BJ (cell line): Measurements from ENCODE around the gene SCAPER. TPM values are rescaled to one million over a fixed set of nuclear protein-coding genes. Genes with fewer than 3 reads are reported as not detected.
"Not testable (repeated sequence)": the region's sequence is repeated elsewhere in the genome, so short reads cannot be mapped to it uniquely, and the experiment has no call there.

Experiments
- CTCF ChIA-PET: fragments of 350-600 bp; formaldehyde crosslinking; extraction: SDS; loops from one replicate; lab custom pipeline; 2021; ENCODE audit warnings: antibody characterized with exemption, inconsistent platforms; lab: Yijun Ruan, JAX
- POLR2A ChIA-PET: fragments of 300-600 bp; sonication (Branson Sonifier 250); formaldehyde crosslinking; extraction: SDS; loops from one replicate; lab custom pipeline; 2021; ENCODE audit warnings: antibody characterized with exemption; lab: Charles Lee
- DNase-seq: peaks from one replicate; pipeline ENCODE4 v3.0.0-alpha.2; 2011; ENCODE audit warnings: low read depth
- H3K27me3 ChIP-seq: 2 replicates; pipeline ENCODE4 v1.6.0; 2011; ENCODE audit warnings: low read length; ENCODE audit not compliant: control insufficient read depth, insufficient read depth
- H3K36me3 ChIP-seq: 2 replicates; pipeline ENCODE4 v1.5.1; 2011; ENCODE audit warnings: low read length; ENCODE audit not compliant: control insufficient read depth, insufficient read depth
- H3K4me3 ChIP-seq: 2 replicates; pipeline ENCODE4 v1.5.1; 2011; ENCODE audit warnings: low read depth, mild to moderate bottlenecking, control low read depth, low read length
- polyA plus RNA-seq: library from polyadenylated mRNA; depleted of rRNA; stranded (reverse); fragments of >200 nt; gene quantifications from 2 replicates; pipeline ENCODE4 v1.2.3, GENCODE V29; 2011
- TF ChIP-seq, protein P1 (sequence below): IDR thresholded peaks from 2 replicates; pipeline ENCODE4 v1.5.1; 2011; ENCODE audit warnings: low read depth, mild to moderate bottlenecking, control low read depth, inconsistent platforms, low read length, moderate library complexity; ENCODE audit not compliant: insufficient read depth

Gene SCAPER
- polyA plus RNA-seq, 1 experiment: 2.3 TPM

DNA sequence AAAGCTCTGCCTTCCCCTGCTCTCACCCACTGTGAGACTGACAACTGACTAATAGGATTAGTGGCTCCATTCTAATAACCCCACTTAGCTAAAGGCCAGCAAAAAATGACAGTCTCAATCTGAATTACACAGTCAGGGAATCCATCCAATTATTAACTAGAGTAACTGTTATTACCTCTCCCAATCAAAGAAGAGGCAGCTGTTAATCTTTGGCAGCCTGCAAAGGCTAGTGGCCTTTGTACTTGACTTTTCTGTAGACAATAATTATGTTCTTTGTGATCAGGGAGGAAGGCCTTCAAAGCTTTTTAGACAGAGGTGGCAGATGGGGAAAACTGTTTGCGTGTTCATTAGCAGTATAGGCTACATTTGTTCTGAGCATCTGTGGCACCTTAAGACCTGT is 390.9 kb downstream of the SCAPER start:
- no peak for DNase-seq
- ChIA-PET CTCF (interaction anchor here (0.8 to 1.2 kb wide), 2 partner anchors 18 to 37 kb away, joined by 3 to 4 read pairs; no protein-coding TSS in a partner anchor), POLR2A (no interaction called here)
- no peaks in the 10 kb centered on the region for H3K27me3 ChIP-seq
- TF ChIP-seq, protein P1, sequence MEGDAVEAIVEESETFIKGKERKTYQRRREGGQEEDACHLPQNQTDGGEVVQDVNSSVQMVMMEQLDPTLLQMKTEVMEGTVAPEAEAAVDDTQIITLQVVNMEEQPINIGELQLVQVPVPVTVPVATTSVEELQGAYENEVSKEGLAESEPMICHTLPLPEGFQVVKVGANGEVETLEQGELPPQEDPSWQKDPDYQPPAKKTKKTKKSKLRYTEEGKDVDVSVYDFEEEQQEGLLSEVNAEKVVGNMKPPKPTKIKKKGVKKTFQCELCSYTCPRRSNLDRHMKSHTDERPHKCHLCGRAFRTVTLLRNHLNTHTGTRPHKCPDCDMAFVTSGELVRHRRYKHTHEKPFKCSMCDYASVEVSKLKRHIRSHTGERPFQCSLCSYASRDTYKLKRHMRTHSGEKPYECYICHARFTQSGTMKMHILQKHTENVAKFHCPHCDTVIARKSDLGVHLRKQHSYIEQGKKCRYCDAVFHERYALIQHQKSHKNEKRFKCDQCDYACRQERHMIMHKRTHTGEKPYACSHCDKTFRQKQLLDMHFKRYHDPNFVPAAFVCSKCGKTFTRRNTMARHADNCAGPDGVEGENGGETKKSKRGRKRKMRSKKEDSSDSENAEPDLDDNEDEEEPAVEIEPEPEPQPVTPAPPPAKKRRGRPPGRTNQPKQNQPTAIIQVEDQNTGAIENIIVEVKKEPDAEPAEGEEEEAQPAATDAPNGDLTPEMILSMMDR: no peak
- H3K4me3 ChIP-seq: no peak overlapping the region
- no peaks in the 10 kb centered on the region for H3K36me3 ChIP-seq

DNA sequence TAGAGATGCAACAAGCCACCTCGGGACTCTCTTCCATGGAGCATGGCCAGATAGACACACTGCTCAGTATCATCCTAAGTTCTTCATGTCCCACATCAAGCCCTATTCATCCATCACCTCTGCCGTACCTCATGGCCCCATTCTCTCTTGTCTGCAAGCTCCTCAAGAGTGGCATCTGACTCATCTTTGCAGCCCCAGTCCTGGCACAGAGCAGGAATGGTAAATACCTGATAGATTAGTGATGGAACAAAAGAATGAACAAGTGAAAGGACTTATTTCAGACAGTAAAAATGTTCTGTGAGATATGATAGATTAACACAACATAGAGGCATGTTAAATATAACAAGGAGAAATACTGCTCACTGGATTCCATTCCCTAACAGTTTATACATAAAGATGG is 392.2 kb downstream of the SCAPER start:
- CTCF ChIA-PET: interaction anchor here (1.2 kb wide), 1 partner anchor 17 kb away, joined by 3 read pairs; no protein-coding TSS in a partner anchor
- H3K4me3 ChIP-seq: no peak overlapping the region
- DNase-seq: no peak
- TF ChIP-seq, protein P1: no peak
- no peaks in the 10 kb centered on the region for H3K27me3 ChIP-seq
- H3K36me3 ChIP-seq: no peaks in the 10 kb centered on the region
- POLR2A ChIA-PET: no interaction called here

DNA sequence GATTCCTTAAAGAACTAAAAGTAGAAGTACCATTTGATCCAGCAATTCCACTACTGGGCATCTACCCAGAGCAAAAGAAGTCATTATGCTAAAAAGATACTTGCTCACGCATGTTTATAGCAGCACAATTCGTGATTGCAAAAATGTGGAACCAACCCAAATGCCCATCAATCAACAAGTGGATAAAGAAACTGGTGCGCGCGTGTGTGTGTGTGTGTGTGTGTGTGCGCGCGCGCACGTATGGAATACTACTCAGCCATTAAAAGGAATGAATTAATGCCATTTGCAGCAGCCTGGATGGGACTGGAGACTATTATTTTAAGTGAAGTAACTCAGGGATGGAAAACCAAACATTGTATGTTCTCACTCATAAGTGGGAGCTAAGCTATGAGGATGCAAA is 394.5 kb downstream of the SCAPER start:
- H3K36me3 ChIP-seq, DNase-seq, H3K27me3 ChIP-seq, H3K4me3 ChIP-seq, POLR2A ChIA-PET, CTCF ChIA-PET: not testable (repeated sequence)

DNA sequence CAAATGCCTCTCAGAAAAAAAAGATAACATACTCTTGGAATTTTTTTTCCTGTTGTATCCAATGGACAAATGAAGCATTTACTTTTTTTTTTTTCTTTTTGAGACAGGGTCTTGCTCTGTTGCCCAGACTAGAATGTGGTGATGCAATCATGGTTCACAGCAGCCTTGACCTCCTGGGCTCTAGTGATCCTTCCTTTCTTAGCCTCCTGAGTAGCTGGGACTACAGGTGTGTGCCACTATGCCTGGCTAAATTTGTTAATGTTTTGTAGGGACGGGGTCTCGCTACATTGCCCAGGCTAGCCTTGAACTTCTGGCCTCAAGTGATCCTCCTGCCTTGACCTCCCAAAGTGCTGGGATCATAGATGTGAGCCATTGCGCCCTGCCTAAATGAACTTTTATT is 401.3 kb downstream of the SCAPER start:
- POLR2A ChIA-PET: no interaction called here
- DNase-seq: no peak
- TF ChIP-seq, protein P1: no peak
- Histone ChIP-seq H3K4me3 (no peak overlapping the region), H3K36me3 (no peaks in the 10 kb centered on the region), H3K27me3 (no peaks in the 10 kb centered on the region)
- CTCF ChIA-PET: interaction anchor here (1.0 kb wide), 1 partner anchor 101 kb away, joined by 3 read pairs; no protein-coding TSS in a partner anchor

DNA sequence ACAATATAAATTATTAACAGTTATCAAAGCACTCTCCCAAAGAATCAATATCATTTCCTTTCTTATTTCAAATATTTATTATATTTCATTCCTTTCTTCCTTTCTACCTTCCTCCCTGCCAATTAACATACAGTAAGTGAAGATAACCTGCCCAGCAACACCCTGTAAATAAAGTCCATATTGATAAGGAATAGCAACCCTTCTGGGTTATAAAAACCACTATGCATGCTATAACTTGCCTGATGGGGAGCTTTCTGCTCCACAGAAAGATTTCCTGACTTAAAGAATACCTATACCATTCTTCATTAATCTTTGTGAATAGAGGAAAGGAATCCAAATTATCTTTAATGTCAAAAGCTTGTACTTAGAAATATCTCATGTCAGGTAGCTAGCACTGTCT is 402.0 kb downstream of the SCAPER start:
- DNase-seq: no peak
- ChIA-PET POLR2A (no interaction called here), CTCF (interaction anchor here (1.0 to 1.1 kb wide), 2 partner anchors 15 to 102 kb away, joined by 3 to 4 read pairs; no protein-coding TSS in a partner anchor)
- H3K36me3 ChIP-seq: no peaks in the 10 kb centered on the region
- no peaks in the 10 kb centered on the region for H3K27me3 ChIP-seq
- no peak overlapping the region for H3K4me3 ChIP-seq
- TF ChIP-seq, protein P1: no peak

DNA sequence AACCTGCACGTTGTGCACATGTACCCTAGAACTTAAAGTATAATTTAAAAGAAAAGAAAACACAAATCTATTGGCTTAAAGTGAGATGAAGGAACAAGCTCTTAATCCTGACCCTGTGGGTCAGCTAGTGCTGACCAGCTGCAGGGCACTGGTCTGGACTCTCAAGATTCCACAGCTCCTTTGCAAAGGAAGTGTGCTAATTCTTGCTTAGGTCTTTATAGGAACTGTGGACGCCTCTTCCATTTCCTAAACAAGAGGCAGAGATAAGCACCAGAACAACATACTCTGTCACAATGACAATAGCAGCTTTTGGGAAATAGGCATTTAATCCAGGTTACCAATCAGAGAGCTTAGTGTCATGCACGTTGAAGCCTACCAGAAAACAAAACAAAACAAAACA is 402.5 kb downstream of the SCAPER start:
- Histone ChIP-seq H3K36me3 (no peaks in the 10 kb centered on the region), H3K27me3 (no peaks in the 10 kb centered on the region), H3K4me3 (no peak overlapping the region)
- ChIA-PET POLR2A (no interaction called here), CTCF (interaction anchor here (1.0 to 1.1 kb wide), 2 partner anchors 16 to 102 kb away, joined by 3 to 4 read pairs; no protein-coding TSS in a partner anchor)
- no peak for DNase-seq
- TF ChIP-seq, protein P1: no peak

DNA sequence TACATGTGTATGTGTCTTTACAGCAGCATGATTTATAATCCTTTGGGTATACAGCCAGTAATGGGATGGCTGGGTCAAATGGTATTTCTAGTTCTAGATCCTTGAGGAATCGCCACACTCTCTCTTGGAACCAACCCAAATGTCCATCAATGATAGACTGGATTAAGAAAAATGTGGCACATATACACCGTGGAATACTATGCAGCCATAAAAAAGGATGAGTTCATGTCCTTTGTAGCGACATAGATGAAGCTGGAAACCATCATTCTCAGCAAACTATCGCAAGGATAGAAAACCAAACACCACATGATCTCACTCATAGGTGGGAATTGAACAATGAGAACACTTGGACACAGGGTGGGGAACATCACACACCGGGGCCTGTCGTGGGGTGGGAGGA is 403.0 kb downstream of the SCAPER start:
- POLR2A ChIA-PET, H3K27me3 ChIP-seq, H3K4me3 ChIP-seq, DNase-seq, H3K36me3 ChIP-seq: not testable (repeated sequence)
- CTCF ChIA-PET: interaction anchor here (1.1 kb wide), 1 partner anchor 16 kb away, joined by 4 read pairs; no protein-coding TSS in a partner anchor
